Activated gamma-delta T cell (primary cell): ENCODE data around the gene SLC30A7.

Source experiments
- DNase-seq: peaks from one replicate; lab custom pipeline; 2025; lab: John Stamatoyannopoulos, UW

SLC30A7 gene

DNA sequence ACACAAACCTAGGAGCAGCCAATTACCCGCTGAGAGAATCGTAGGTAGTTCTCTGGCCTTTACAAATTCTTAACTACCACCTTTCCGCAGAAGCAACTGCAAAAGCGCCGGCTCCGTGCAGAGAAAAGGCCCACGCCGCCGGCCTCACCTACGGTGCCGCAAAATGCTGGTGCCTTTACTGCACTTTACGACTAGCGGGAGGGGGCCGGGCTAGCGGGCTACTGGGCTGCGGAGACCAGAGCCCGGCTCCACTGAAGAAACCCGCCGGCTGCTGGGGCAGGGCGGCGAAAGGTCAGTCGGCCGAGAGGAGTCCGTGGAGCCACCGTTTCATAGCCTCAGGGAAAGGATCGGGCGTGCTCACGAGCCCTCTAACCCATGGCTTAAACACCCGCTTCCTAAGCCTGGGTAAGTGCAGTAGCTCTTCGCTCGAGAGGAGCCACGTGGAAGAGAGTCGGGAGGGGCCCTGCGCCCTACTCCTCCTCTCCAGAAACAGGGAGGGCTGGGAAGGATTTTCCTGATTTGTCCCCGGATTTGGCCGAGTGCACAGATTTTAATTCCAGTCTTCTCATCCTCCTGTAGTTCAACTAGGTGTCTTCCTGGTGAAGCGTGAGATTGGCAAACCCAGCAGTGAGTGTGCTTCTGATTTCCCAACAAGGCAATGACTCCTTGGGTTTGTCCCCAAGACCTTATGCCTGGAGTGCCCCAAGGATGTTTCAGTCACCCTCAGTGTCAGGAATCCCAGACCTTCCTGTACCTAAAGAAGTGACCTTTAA lies 130.0 kb downstream of the SLC30A7 start, which contains the start of gene DPH5:
DPH5 (minus strand) TSS at position 128 of the 773 bp plus-strand sequence. CDS start 341 bp downstream, outside the sequence.
- peak; percentile 58 for DNase-seq

DNA sequence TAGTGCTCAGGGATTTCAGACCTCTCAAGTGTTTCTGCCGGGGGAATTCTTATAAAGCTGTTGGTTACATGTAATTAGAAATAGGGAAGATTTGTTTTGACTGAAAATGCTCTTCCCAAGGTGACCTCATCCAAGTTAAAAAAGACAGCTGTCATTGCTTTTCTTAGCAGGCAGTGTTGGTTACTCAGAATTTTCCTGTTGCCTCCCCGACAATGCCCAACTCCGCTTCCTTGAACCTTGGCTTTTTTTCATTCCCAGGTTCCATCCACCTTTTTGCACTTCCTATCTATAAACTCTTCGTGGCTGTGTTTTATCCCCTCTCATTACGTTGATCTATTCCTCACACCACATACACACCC lies 130.5 kb downstream of the SLC30A7 start:
- no peak for DNase-seq

DNA sequence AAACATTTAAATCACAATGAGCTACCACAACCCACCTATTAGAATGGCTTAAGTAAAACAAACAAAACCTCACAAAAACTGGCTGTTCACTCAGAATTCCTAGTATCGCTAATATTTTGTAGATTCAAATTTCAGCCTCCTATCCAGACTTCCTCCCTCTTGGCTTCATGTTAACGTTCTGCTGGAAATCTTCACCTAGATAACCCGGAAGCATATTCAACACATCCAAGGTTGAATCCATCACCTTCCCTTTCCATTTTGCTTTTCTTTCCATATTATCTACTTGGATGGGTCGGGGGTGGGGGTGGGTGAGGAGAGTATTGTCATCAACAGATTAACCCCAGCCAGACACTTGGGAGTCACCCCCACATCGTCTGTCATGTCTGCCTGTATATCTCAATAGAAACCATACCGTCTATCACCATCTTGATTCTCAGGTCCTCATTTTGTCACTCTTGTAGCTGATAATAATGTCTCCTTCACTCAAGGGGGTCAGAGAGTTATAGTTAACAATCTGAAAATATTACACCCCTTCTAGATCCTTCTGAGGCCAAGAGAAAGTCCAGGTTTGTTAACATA lies 131.4 kb downstream of the SLC30A7 start:
- DNase-seq, result no peak

DNA sequence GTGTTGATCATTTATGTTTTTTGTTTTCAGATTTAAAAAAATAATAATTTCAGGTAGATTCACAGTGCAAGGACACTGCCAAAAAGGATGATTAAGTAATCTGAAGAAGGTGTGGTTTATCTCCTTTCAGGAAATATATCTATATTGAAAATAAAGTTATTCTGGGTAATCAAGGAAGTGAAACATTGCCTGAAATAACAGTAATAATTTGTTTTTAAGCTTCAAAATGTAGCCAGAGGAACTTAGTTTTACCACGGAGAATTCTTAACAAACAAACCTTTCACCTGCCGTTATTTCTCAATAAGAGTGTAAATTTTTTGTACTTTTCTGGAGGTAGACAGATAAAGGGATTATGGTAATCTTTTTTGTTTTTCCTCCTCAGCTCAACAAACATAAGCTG lies 132.6 kb downstream of the SLC30A7 start:
- no peak for DNase-seq

DNA sequence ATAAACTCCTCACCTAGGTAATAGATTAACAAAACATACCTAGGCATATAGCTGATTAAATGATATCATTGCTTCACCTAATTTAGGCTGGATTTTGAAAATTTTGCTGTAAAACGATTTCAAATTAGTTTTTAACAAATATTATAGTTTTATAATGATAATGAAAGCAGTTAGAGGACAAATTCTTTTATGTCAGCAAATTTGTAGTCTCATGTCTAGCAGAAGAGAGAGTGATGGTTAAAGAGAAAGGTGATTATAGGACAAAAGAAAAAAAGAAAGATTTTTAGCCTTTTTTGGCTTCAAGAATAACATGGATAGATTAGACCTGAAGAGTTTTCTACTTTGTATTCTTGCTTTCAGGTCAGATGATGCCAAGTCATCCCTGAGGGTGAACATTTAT lies 133.3 kb downstream of the SLC30A7 start:
- DNase-seq, result no peak

DNA sequence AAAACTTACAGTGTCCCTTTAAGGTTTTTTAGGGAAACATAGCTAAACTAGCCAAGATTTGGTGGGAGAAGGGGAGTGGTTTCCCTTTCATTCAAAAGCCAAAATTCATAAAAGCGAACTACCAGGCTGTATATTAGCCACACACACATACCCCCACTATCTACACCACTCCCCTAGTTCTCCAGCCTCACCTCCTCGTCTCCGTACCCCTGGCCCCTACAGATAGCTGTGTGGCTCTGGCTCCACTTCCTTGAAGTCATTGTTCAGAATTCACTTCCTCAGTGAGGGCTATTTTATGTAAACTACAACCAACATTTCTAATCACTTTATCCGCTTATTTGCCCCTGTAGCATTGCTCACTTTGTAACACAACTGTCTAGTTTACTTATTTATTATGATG lies 135.0 kb downstream of the SLC30A7 start:
- no peak for DNase-seq
